MM.1S (cell line): ENCODE measurements around the gene ADAP1.

Experiments used
- EZH2 ChIP-seq: fragments of 300-600 bp; sonication (generic); optimal IDR thresholded peaks from 2 replicates; pipeline ENCODE3; 2017; ENCODE audit warnings: low read depth, mild to moderate bottlenecking, antibody characterized with exemption, low read length, mixed read lengths
- EZH2phosphoT487 ChIP-seq: fragments of 300-600 bp; sonication (generic); IDR thresholded peaks from 2 replicates; pipeline ENCODE4 v1.6.1; 2018; ENCODE audit warnings: antibody characterized with exemption, low read length
- TF ChIP-seq, protein P1 (sequence below): fragments of 300-600 bp; sonication (generic); IDR thresholded peaks from 2 replicates; pipeline ENCODE4 v1.5.1; 2016; ENCODE audit warnings: antibody characterized with exemption, low read length, mixed read lengths

- TF ChIP-seq, protein P1, sequence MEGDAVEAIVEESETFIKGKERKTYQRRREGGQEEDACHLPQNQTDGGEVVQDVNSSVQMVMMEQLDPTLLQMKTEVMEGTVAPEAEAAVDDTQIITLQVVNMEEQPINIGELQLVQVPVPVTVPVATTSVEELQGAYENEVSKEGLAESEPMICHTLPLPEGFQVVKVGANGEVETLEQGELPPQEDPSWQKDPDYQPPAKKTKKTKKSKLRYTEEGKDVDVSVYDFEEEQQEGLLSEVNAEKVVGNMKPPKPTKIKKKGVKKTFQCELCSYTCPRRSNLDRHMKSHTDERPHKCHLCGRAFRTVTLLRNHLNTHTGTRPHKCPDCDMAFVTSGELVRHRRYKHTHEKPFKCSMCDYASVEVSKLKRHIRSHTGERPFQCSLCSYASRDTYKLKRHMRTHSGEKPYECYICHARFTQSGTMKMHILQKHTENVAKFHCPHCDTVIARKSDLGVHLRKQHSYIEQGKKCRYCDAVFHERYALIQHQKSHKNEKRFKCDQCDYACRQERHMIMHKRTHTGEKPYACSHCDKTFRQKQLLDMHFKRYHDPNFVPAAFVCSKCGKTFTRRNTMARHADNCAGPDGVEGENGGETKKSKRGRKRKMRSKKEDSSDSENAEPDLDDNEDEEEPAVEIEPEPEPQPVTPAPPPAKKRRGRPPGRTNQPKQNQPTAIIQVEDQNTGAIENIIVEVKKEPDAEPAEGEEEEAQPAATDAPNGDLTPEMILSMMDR, result no peak
- TF ChIP-seq EZH2 (no peak), EZH2phosphoT487 (no peak)
Observed at GRCh38 chr7:963236-964078, 9.0 kb upstream of the ADAP1 start.
